ENCODE measurements around the gene MCRS1.

GRCh38 chr12:49521389-49521788 lies 46.6 kb downstream of the MCRS1 start:
- TF ChIP-seq CTCF (IDR thresholded peaks at IDR 0.05) (no peak), POLR2A (IDR thresholded peaks at IDR 0.05) (no peak)

Data from thyroid gland (tissue), 4 donors.